C4-2B (cell line): ENCODE results near the gene BRSK2.

Source experiments
- ZFX ChIP-seq: fragments of 450-650 bp; IDR thresholded peaks from 2 replicates; pipeline ENCODE4 v1.6.1; 2017
- TF ChIP-seq, protein P1 (sequence below): fragments of 450-650 bp; conservative IDR thresholded peaks from 2 replicates; pipeline ENCODE4 v1.5.1; 2017; ENCODE audit warnings: mild to moderate bottlenecking

DNA sequence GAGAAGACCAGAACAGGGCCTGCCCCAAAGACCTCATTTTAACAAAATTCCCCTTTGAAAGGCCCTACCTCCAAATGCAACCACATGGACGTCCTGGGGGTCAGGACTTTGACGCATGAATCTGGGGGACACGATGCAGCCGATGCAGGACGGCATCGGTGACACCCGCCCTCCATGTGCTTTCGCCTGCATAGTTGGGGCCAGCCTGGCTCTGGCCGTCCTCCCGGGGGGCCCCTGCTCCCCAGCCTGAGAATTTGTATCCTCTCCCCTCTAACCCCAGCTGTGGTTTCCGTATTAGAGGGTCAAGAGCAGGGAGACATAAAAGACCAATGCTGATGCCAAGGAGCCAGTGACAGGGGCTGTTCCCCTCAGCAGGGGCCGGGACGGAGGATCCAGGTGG lies 18.4 kb upstream of the BRSK2 start:
- TF ChIP-seq, protein P1, sequence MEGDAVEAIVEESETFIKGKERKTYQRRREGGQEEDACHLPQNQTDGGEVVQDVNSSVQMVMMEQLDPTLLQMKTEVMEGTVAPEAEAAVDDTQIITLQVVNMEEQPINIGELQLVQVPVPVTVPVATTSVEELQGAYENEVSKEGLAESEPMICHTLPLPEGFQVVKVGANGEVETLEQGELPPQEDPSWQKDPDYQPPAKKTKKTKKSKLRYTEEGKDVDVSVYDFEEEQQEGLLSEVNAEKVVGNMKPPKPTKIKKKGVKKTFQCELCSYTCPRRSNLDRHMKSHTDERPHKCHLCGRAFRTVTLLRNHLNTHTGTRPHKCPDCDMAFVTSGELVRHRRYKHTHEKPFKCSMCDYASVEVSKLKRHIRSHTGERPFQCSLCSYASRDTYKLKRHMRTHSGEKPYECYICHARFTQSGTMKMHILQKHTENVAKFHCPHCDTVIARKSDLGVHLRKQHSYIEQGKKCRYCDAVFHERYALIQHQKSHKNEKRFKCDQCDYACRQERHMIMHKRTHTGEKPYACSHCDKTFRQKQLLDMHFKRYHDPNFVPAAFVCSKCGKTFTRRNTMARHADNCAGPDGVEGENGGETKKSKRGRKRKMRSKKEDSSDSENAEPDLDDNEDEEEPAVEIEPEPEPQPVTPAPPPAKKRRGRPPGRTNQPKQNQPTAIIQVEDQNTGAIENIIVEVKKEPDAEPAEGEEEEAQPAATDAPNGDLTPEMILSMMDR = no peak
- TF ChIP-seq ZFX = no peak
